H1 (cell line): ENCODE data around the gene CCDC12. TPM values are rescaled to one million over a fixed set of nuclear protein-coding genes. Genes with fewer than 3 reads are reported as not detected.

Source experiments
- CTCF ChIA-PET: fragments of 300-600 bp; sonication (Branson Sonifier 250); formaldehyde crosslinking; loops from one replicate; lab custom pipeline; 2021; ENCODE audit not compliant: partially characterized antibody; lab: Charles Lee
- POLR2A ChIA-PET: fragments of 300-600 bp; sonication (Branson Sonifier 250); formaldehyde crosslinking; loops from one replicate; lab custom pipeline; 2021; ENCODE audit warnings: inconsistent platforms; ENCODE audit not compliant: partially characterized antibody; lab: Charles Lee
- DNase-seq, 2 experiments: peaks; one replicate each; pipeline versions ENCODE4 v3.0.0 to v3.0.0-alpha.2; 2010 to 2022; ENCODE audit warnings: low spot score in 2 of 2, low read depth in 1 of 2, mixed read lengths in 1 of 2
- FAIRE-seq: peaks from 2 replicates; lab custom pipeline; 2011; peaks lifted over from hg19 to GRCh38; lab: Jason Lieb, UNC
- H2AFZ ChIP-seq: 2 replicates; pipeline ENCODE4 v1.8.1; 2012; ENCODE audit warnings: low read length, inconsistent platforms
- H2AK5ac ChIP-seq: 2 replicates; pipeline ENCODE4 v1.6.1; 2013; ENCODE audit warnings: low read depth, low read length
- H2BK120ac ChIP-seq: replicated peaks from 2 replicates; pipeline ENCODE3; 2013; ENCODE audit warnings: low read depth, low read length, inconsistent platforms
- H2BK12ac ChIP-seq: 2 replicates; pipeline ENCODE4 v1.6.1; 2013; ENCODE audit warnings: low read depth, low read length
- H2BK15ac ChIP-seq: 2 replicates; pipeline ENCODE4 v1.6.1; 2013; ENCODE audit warnings: low read length
- H2BK20ac ChIP-seq: 2 replicates; pipeline ENCODE4 v1.6.1; 2013; ENCODE audit warnings: low read length
- H2BK5ac ChIP-seq: 2 replicates; pipeline ENCODE4 v1.6.1; 2013; ENCODE audit warnings: low read depth, low read length
- H3K14ac ChIP-seq: 2 replicates; pipeline ENCODE4 v1.6.1; 2013; ENCODE audit warnings: inconsistent platforms; ENCODE audit not compliant: insufficient read length
- H3K18ac ChIP-seq: 2 replicates; pipeline ENCODE4 v1.6.1; 2013; ENCODE audit warnings: low read length; ENCODE audit errors: extremely low read depth
- H3K23ac ChIP-seq: 2 replicates; pipeline ENCODE4 v1.6.1; 2013; ENCODE audit warnings: inconsistent platforms; ENCODE audit not compliant: insufficient read length
- H3K23me2 ChIP-seq: 2 replicates; pipeline ENCODE4 v1.6.1; 2013; ENCODE audit warnings: low read depth, low read length
- H3K27ac ChIP-seq: 2 replicates; pipeline ENCODE4 v1.6.1; 2011; ENCODE audit warnings: low read depth, low read length, inconsistent platforms
- H3K27me3 ChIP-seq, 4 experiments: replicated peaks in 1 of 4; 1 replicate in 1 of 4; 2 replicates in 3 of 4; pipeline versions ENCODE4 v1.6.1 to v1.8.1; 2011 to 2013; ENCODE audit warnings: low read length in 3 of 4, mild to moderate bottlenecking in 3 of 4, inconsistent platforms in 2 of 4, mixed read lengths in 2 of 4, moderate library complexity in 1 of 4; ENCODE audit not compliant: control insufficient read depth in 3 of 4, insufficient read depth in 3 of 4; ENCODE audit errors: extremely low read depth in 1 of 4
- H3K36me3 ChIP-seq, 4 experiments: 2 replicates each; pipeline versions ENCODE4 v1.6.1 to v1.8.1; 2011 to 2013; ENCODE audit warnings: mild to moderate bottlenecking in 4 of 4, low read length in 3 of 4, moderate library complexity in 2 of 4, control low read depth in 1 of 4, inconsistent platforms in 1 of 4; ENCODE audit not compliant: insufficient read depth in 4 of 4, control insufficient read depth in 2 of 4
- H3K4ac ChIP-seq: replicated peaks from 2 replicates; pipeline ENCODE3; 2013; ENCODE audit warnings: low read length, low read depth, mixed read lengths, inconsistent platforms; ENCODE audit not compliant: insufficient read length
- H3K4me1 ChIP-seq, 4 experiments: replicated peaks in 1 of 4; 1 replicate in 1 of 4; 2 replicates in 3 of 4; pipeline versions ENCODE4 v1.6.1 to v1.8.1; 2011 to 2013; ENCODE audit warnings: low read length in 3 of 4, inconsistent platforms in 2 of 4, mixed read lengths in 1 of 4; ENCODE audit not compliant: insufficient read depth in 4 of 4, control insufficient read depth in 3 of 4
- H3K4me2 ChIP-seq, 2 experiments: 2 replicates each; pipeline versions ENCODE4 v1.6.1 to v1.8.1; 2011 to 2013; ENCODE audit warnings: low read depth in 2 of 2, low read length in 2 of 2, control low read depth in 1 of 2, inconsistent platforms in 1 of 2, mild to moderate bottlenecking in 1 of 2; ENCODE audit not compliant: insufficient read depth in 1 of 2
- H3K4me3 ChIP-seq, 4 experiments: fragments of 200-600, 300-600 bp in 1 of 4; sonication (generic), shearing (Covaris generic), sonication (Bioruptor Twin) in 1 of 4; 2 replicates each; pipeline versions ENCODE4 v1.5.1 to v1.8.1; 2011 to 2016; ENCODE audit warnings: low read length in 4 of 4, low read depth in 3 of 4, control low read depth in 2 of 4, inconsistent platforms in 2 of 4, mild to moderate bottlenecking in 2 of 4, mixed read lengths in 1 of 4, moderate library complexity in 1 of 4; ENCODE audit not compliant: insufficient read depth in 2 of 4; ENCODE audit errors: extremely low read depth in 1 of 4
- H3K56ac ChIP-seq: replicated peaks from 2 replicates; pipeline ENCODE3; 2013; ENCODE audit warnings: low read depth, mild to moderate bottlenecking, mixed read lengths, low read length, inconsistent platforms; ENCODE audit not compliant: insufficient read length
- H3K79me1 ChIP-seq: 2 replicates; pipeline ENCODE4 v1.6.1; 2013; ENCODE audit warnings: low read depth, low read length, control low read depth
- H3K79me2 ChIP-seq, 2 experiments: 2 replicates each; pipeline versions ENCODE4 v1.6.1 to v1.8.1; 2012 to 2013; ENCODE audit warnings: low read length in 2 of 2, mild to moderate bottlenecking in 2 of 2, inconsistent platforms in 1 of 2; ENCODE audit not compliant: insufficient read depth in 2 of 2, control insufficient read depth in 1 of 2
- H3K9ac ChIP-seq, 4 experiments: replicated peaks in 1 of 4; 1 replicate in 1 of 4; 2 replicates in 3 of 4; pipeline versions ENCODE4 v1.6.1 to v1.8.1; 2011 to 2013; ENCODE audit warnings: low read depth in 3 of 4, low read length in 3 of 4, control low read depth in 2 of 4, mild to moderate bottlenecking in 2 of 4, moderate library complexity in 2 of 4, inconsistent platforms in 1 of 4; ENCODE audit errors: extremely low read depth in 1 of 4
- H3K9me3 ChIP-seq, 2 experiments: 2 replicates each; pipeline versions ENCODE4 v1.6.1 to v1.8.1; 2012 to 2013; ENCODE audit warnings: mild to moderate bottlenecking in 2 of 2, moderate library complexity in 2 of 2, control low read depth in 1 of 2, inconsistent platforms in 1 of 2, low read depth in 1 of 2, low read length in 1 of 2, mixed read lengths in 1 of 2; ENCODE audit not compliant: insufficient read depth in 2 of 2
- H4K20me1 ChIP-seq, 2 experiments: replicated peaks in 1 of 2; 2 replicates each; pipeline versions ENCODE3 to v1.8.1; 2011 to 2013; ENCODE audit warnings: inconsistent platforms in 2 of 2, low read length in 2 of 2, mild to moderate bottlenecking in 1 of 2; ENCODE audit not compliant: insufficient read depth in 2 of 2, control insufficient read depth in 1 of 2
- H4K5ac ChIP-seq: 2 replicates; pipeline ENCODE4 v1.6.1; 2013; ENCODE audit warnings: low read length, low read depth, mixed read lengths, inconsistent platforms; ENCODE audit not compliant: insufficient read length
- H4K8ac ChIP-seq: 2 replicates; pipeline ENCODE4 v1.8.0; 2013; ENCODE audit warnings: mild to moderate bottlenecking, moderate library complexity, low read length, inconsistent platforms; ENCODE audit not compliant: insufficient read depth; ENCODE audit errors: extremely low read depth
- H4K91ac ChIP-seq: replicated peaks from 2 replicates; pipeline ENCODE3; 2013; ENCODE audit warnings: low read length, mixed read lengths, inconsistent platforms; ENCODE audit not compliant: insufficient read length
- CHD1 ChIP-seq: IDR thresholded peaks from 2 replicates; pipeline ENCODE4 v1.6.1; 2012; ENCODE audit warnings: low read depth, low read length, improper control_type of control experiment
- NANOG ChIP-seq: IDR thresholded peaks from 2 replicates; pipeline ENCODE4 v1.6.1; 2011; ENCODE audit warnings: low read length, low read depth, mild to moderate bottlenecking, inconsistent platforms; ENCODE audit not compliant: insufficient read depth, poor library complexity, severe bottlenecking
- NRF1 ChIP-seq: IDR thresholded peaks from 2 replicates; pipeline ENCODE4 v1.6.1; 2011; ENCODE audit warnings: mild to moderate bottlenecking, low read depth, low read length, improper control_type of control experiment
- RBBP5 ChIP-seq: IDR thresholded peaks from 2 replicates; pipeline ENCODE4 v1.7.1; 2012; ENCODE audit warnings: low read depth, mild to moderate bottlenecking, inconsistent platforms, low read length, moderate library complexity, borderline replicate concordance
- WGBS, 2 experiments: shearing (Covaris generic) in 1 of 2; methylation state at CpG; one replicate each; pipeline versions ENCODE4 v1.1.6 to v1.1.7; 2013 to 2015; ENCODE audit warnings: low lambda C conversion rate in 2 of 2, mixed read lengths in 2 of 2, inconsistent platforms in 1 of 2, low coverage in 1 of 2, missing lambda C conversion rate in 1 of 2; ENCODE audit not compliant: insufficient replicate concordance in 2 of 2, insufficient coverage in 1 of 2, insufficient read length in 1 of 2; ENCODE audit errors: extremely low coverage in 1 of 2, missing lambda C conversion rate in 1 of 2; 5-methylcytosine and 5-hydroxymethylcytosine counted together
- polyA plus RNA-seq, 7 experiments: library from polyadenylated mRNA; depleted of rRNA in 3 of 7; stranded (reverse) in 5 of 7; unstranded in 2 of 7; fragments of >200 nt in 5 of 7; fragments of 200-250 nt in 2 of 7; gene quantifications; 1 replicate in 5 of 7; 2 replicates in 1 of 7; 4 replicates in 1 of 7; pipeline versions ENCODE4 v1.2.1 to v1.2.3, GENCODE V29; 2011 to 2013; ENCODE audit warnings: missing spikeins in 2 of 7, mixed read lengths in 2 of 7
- total RNA-seq: library from RNA; stranded (reverse); fragmentation: NEBNext Ultra II Directional; extraction: Animal tissue kit (Norgen Biotek cat#: 25700); gene quantifications from 2 replicates; pipeline ENCODE4 v1.2.1, GENCODE V29; 2021

The CCDC12 gene
- total and polyA plus RNA-seq, 2 of the 8 experiments (the other 6 are each of a cell fraction or from before 2014, with no cell fraction given) = 29.5 to 41.3 TPM

- H3K56ac ChIP-seq = no peak overlapping the region
- H3K18ac ChIP-seq = no peak overlapping the region; the same call in 1 of the 2 replicates
- FAIRE-seq (no peak), DNase-seq (no peak)
- H2AFZ ChIP-seq = no peak overlapping the region
- H3K79me1 ChIP-seq = peaks cover 22% of the 10 kb centered on the region
- no peaks in the 10 kb centered on the region for H3K27me3 ChIP-seq
- H3K9me3 ChIP-seq = no peaks in the 10 kb centered on the region
- no peak overlapping the region for H3K4me3 ChIP-seq
- H4K5ac ChIP-seq = no peak overlapping the region
- ChIA-PET CTCF (interaction anchor here (0.7 to 11.0 kb wide), 11 partner anchors 8 to 72 kb away, joined by 3 to 99 read pairs (median 3); no protein-coding TSS in a partner anchor), POLR2A (interaction anchor here (0.8 to 2.2 kb wide), 2 partner anchors 46 to 52 kb away, joined by 3 to 5 read pairs; partner anchors contain the start of gene CCDC12)
- peaks cover 2 to 12% (median 5%) of the 10 kb centered on the region in 4 experiments; a peak in 6 of 7 replicates for H3K4me1 ChIP-seq
- no peak overlapping the region for H3K4ac ChIP-seq
- no peak overlapping the region for H3K4me2 ChIP-seq
- H2BK12ac ChIP-seq = no peak overlapping the region
- no peak overlapping the region for H2AK5ac ChIP-seq
- H2BK5ac ChIP-seq = no peak overlapping the region
- H4K20me1 ChIP-seq = peaks cover 14 to 30% of the 10 kb centered on the region in 2 experiments
- peaks cover 0 to 4% (median 2%) of the 10 kb centered on the region in 4 experiments; a peak in 4 of 8 replicates for H3K36me3 ChIP-seq
- no peak overlapping the region for H2BK15ac ChIP-seq
- H4K8ac ChIP-seq = no peak overlapping the region
- H3K27ac ChIP-seq = no peak overlapping the region
- no peak overlapping the region for H3K9ac ChIP-seq
- no peak overlapping the region for H4K91ac ChIP-seq
- no peaks in the 10 kb centered on the region for H3K23me2 ChIP-seq
- no peak overlapping the region for H3K23ac ChIP-seq
- H3K14ac ChIP-seq = no peak overlapping the region
- no peak overlapping the region for H2BK20ac ChIP-seq
- no peak overlapping the region for H2BK120ac ChIP-seq
- H3K79me2 ChIP-seq = peaks cover 0 to 51% of the 10 kb centered on the region in 2 experiments; a peak in 1 of 4 replicates
- WGBS, 2 experiments = 86% methylated on average over 8 of the region's 9 CpGs; no CpG with 5 or more reads in 1 of the 2 experiments
- TF ChIP-seq CHD1 = no peak
- no peak for TF ChIP-seq NANOG
- TF ChIP-seq RBBP5 = no peak
- no peak for TF ChIP-seq NRF1
These were observed 46.2 kb downstream of the CCDC12 start for GRCh38 chr3:46930166-46930944.
